Occipital lobe (tissue), 2 donors: Measurements from ENCODE around the gene IL1R2. TPM values are rescaled to one million over a fixed set of nuclear protein-coding genes. Genes with fewer than 3 reads are reported as not detected.
A peak's percentile ranks its signal among the peaks of the same experiment; 100 is the strongest.

Experiments
- DNase-seq: peaks from one replicate; lab custom pipeline; 2025; lab: John Stamatoyannopoulos, UW
- total RNA-seq: library from RNA; depleted of rRNA; stranded (reverse); fragments of >200 nt; gene quantifications from one replicate; pipeline ENCODE4 v1.2.3, GENCODE V29; 2014

IL1R2 gene
- total RNA-seq, 1 donor from 2014 or later: not detected

DNA sequence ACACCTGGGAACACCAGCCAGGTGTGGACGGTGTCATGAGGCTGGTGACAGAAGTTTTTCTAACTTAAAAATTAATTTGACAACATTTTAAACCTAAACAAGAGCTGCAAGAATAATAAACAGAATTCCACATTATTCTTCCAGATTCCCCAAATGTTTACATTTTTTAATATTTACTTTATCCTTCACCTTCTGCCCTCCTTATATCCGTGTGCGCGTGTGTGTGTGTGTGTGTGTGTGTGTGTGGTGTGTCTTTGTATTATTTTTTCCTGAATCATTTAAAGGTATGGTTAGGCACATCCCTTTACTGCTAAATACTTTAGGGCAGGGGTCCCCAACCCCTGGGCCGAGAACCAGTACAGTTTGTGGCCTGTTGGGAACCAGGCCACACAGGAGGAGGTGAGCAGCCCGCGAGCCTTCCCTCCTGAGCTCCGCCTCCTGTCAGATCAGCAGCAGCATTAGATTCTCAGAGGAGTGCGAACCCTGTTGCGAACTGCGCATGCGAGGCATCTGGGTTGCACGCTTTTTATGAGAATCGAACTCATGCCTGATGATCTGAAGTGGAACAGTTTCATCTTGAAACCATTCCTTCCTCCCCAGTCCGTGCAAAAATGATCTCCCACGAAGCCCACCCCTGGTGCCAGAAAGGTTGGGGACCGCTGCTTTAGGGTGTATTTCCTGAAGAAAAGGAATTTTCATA lies 16.4 kb upstream of the IL1R2 start:
- DNase-seq: no peak

DNA sequence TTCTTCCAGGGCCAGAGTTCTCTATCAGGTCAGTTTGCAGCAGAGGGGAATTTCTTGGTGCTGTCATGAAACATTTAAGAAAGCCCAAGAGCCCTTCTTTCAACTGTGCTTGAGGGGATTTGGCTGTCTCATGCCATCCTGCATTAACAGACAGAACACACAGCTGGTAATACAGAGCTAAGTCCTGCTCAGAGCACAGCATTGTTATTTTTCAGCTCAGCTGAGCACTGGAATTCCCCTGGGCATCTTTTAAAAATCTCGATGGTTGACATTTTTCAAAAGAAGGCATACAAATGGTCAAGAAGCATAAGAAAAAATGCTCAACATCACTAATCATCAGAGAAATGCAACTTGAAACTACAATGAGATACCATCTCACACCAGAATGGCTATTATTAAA lies 14.9 kb upstream of the IL1R2 start:
- DNase-seq: no peak

DNA sequence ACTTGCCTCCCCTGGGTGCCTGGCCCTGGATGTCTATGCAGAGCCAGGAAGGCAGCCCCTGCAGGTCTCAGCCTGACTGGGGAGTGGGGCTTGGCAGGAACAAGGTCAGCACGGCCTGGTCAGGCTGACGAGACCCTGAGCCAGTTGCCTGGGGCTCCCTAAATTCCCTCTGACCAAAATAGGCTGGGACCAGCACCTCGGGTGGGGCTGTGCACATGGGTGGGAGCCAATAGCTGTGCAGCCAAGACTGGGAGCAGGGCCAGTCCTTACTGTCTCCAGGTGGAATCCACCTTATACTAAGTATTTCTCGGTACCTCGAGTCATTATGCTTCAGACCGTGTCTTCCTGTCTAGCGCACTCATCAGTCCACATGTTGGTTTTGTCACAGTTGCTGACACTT lies 11.4 kb upstream of the IL1R2 start:
- DNase-seq: no peak

DNA sequence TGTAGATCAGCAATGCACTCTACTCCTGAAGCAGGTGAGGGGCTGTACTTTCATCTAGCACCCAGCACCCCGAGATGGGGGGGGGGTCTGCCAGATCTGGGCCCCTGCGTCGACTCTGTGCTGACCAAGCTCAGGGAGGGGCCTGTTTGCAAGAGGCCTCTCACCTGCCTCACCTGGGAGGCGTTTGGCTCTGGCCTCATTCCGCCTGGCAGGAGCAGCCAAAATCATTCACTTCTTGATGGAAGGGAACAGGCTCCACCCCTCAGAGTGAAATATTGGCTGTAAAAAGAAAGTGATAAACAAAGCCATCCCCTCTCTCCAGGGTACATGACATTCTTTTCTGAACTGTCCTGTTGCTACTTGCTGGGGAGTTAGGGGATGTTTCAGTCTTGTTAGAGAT lies 10.7 kb upstream of the IL1R2 start:
- DNase-seq: no peak

DNA sequence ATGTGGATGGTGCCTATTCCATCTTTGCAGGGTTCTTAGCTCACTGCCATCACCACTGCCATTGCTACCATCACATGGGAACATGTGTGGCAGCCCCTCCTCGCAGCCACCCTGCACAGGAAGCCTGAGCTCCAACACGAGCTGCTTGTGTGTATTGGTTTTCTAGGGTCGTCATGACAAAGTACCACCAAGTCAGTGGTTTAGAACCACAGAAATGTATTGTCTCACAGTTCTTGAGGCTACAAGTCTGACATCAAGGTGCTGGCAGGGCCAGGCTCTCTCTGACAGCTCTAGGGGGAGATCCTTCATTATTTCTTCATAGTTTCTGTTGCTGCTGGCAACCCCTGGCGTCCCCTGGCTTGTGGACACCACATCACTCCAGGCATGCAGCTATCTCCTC lies 10.3 kb upstream of the IL1R2 start:
- no peak for DNase-seq

DNA sequence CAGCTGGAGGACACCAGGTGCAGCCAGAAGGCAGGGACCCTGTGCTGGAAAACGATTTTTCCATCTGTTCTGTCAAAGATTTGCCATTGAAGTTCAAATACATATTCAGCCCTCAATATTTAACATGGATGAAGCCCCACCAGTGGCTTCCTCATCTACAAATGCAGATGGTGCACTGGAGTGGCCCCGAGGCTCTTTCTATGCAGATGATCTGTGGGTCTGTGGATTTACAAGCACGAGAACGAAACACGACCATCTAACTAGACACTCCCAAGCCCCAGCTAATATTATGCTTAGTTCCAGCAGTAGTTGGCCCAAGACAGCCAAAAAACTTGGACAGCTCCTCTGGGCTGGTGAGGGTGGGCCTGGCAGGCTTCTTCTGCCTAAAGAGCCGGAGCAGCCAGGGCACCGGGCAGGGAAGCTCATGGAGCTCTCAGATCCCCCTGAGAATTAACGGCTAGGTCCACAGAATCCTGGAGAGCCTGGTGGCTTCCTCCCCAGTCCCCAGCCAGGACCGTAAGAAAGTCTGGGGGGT lies 9.2 kb upstream of the IL1R2 start:
- DNase-seq: no peak

DNA sequence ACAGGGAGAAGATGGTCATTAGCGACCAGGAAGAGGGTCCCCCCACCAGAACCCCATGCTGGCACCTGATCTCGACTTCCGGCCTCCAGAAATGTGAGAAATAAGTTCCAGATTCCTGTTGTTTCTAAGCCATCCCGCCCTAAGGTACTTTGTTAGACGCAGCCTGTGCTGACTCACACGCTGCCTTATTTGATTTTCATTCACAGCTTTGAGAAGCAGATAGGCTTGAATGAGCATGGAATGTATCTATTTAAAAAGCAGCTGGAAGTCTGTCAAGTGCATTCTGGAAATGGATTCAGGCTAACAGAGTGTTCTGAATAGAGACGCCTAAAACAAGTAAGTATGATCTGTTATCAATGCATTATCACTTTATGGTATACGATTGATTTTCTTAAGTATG lies 8.3 kb upstream of the IL1R2 start:
- peak; percentile 8 for DNase-seq

DNA sequence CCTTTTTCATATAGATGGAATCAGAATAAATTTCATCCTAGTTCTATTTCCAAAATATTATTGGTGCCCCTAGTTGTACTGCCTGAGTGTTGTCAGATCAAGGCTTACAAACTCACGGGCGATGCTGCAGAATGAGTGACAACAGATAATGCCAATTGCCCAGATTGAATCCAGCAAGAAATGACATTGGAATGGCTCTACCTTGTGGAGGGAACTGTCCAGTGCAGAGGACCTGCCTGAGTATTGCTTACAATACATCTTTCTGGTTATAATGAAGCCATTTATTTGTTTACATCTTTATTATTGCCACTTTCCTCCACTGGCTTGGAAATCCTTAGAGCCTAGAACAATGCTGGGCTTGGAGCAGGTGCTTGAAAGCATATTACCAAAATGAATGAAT lies 7.8 kb upstream of the IL1R2 start:
- DNase-seq: no peak

DNA sequence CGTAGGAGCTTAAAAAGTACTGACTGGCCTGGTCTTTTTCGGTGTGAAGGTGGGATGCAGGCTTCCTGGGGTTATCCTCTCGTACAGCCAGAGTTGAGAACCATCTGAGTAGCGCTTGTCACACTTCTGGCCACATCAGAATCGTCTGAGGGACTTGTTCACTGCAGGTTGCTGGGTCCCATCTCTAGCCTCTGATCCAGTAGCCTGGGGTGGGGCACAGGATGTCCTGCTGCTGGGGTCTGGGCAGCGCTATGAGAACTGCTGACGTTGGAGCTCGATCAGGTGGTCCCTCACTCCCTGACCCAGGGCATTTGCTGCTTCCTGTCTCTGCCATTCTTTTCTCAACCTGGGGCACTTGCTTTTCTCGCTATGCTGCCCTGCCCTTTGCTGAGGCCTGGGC lies 7.1 kb upstream of the IL1R2 start:
- no peak for DNase-seq

DNA sequence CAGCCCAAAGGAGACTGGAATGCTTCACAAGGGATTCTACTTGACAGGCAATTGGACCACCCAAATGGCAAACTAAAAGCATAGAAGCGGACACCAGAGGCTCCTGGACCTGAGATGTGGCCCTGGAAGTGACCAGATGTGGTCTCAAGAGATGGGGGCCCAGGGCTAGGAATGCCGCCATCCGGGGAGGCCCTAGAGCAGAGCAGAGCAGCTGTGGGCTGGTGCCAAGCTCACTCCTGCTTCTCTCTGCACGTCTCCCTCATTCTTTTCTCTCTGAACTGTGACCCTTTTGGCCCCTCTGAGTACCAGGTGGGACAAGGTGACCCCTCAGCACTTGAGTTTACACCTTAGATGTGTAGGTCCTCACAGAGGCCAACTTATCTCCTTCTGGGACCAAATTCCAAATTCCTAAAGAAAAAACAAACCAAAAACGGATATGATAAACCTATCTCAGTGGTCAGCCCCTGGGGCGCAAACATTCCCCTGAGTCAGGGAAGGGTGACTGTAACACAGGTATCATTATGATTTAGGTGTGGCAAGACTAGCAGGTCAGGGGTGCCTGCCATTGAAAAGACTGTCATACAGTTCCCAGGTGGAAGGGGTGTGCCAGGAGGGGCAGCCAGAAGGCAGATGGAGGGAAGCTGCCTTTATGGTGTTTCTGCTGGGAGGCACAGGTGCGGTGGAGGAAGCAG lies 6.5 kb upstream of the IL1R2 start:
- no peak for DNase-seq

DNA sequence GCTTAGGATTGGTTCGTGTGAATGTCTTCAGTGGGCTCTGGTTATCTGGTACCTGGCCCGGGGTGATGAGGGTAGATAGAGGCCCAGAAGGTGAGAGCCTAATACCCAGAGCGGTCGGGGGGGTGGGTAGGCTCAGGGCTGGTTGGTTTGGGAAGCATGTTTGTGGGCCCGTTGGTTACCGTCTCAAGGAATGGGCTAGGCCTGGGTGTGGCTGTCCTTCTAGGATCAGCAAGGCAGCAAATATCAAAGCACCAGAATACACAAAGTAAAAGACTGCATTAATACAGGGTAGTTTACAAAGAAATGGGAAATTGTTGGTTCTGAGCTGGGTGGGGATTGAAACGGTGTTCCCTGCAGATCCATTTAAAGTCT lies 6.0 kb upstream of the IL1R2 start:
- DNase-seq: no peak

DNA sequence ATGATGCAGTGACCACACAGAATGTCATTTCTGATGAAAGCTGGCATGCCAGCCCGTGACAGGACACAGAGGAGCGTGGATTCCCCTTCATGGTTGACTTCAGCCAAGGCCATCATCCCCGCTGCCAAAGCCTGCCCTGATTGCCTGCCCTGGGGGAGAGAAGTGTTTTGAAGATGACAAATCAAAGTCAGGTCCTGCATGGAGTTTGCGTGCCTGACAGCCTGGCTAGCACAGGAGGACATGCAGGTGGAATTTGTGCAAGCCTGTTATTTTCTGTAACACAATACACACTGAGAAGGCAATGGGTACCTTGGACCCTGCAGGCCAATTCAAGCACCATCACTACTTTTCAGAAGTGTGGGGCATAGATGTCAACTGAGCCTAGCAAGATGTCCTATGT lies 5.4 kb upstream of the IL1R2 start:
- no peak for DNase-seq

DNA sequence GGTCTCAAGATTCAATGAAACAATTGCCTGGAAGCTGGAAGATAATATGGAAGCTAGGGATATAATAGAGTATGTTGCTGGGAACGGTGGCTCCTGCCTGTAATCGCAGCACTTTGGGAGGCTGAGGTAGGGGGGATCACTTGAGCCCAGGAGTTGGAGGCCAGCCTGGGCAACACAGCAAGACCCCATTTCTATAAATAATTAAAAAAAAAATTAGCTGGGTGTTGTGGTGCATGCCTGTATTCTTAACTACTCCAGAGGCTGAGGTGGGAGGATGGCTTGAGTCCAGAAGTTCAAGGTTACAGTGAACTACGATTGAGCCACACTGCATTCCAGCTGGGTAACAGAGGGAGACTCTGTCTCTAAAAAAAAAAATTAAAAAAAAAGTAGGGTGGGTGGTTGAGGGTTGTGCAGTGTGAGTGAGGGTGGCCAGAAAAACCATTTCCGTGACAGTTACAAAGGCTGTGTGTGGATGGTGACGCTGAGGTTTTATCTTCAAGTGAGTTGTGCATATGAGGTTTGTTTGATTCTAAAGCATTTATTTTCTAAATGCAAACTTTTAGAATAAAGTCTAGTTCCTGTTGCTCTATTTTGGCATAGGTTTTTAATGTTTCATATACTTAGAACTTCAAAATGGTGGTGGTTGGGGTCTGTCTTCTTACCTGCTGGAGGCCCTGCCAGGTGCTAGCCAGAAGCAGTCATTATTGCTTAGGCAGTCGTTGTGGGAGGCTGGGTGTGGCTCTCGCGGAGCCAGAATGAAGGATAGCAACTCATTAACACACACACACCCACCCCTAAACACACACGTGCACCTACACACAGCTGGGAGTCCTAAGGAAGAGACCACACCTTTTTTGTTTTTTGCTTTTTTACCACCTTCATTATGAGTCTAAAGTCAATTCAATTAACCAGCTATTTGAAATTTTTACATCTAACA lies 4.7 kb upstream of the IL1R2 start:
- DNase-seq: no peak

DNA sequence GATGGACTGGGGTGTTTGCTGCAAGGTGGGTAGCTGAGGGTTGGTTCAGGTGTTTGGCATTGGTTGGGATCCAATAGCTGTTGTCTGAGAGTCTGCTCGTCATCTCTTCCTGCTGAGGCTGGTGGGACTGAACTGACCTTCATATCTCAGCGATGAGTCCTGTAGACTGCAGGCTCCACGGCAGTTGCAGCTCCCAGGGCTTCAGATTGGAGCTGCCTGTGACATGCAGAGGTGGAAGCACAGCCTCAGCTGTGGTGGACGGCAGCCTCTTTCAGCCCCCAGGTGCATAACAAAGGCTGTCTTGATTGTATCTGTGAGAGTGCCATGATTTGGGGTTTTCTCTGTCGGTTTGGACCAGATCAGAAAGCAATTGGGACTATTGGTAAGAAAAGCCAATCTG lies 3.9 kb upstream of the IL1R2 start:
- DNase-seq: no peak

DNA sequence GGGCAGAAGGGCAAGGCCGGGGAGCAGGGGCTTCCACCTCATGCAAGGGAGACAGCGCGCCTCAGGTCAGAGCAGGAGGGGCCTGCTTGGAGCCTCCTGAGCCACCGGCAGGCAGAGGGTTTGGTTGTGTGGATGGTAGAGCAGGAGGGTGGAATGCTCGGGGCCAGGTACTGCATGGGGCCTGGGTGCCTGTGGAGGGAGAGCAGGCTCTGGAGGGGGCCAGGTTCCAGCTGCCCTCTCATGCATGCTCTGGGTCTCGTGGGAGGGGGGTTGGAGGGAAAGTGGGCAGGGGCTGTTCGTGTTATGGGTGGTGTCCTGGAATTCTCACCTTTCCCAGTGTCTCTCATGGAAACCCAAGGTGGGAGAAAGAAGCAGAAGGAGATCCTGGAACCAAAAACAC lies 3.2 kb upstream of the IL1R2 start:
- DNase-seq: no peak

DNA sequence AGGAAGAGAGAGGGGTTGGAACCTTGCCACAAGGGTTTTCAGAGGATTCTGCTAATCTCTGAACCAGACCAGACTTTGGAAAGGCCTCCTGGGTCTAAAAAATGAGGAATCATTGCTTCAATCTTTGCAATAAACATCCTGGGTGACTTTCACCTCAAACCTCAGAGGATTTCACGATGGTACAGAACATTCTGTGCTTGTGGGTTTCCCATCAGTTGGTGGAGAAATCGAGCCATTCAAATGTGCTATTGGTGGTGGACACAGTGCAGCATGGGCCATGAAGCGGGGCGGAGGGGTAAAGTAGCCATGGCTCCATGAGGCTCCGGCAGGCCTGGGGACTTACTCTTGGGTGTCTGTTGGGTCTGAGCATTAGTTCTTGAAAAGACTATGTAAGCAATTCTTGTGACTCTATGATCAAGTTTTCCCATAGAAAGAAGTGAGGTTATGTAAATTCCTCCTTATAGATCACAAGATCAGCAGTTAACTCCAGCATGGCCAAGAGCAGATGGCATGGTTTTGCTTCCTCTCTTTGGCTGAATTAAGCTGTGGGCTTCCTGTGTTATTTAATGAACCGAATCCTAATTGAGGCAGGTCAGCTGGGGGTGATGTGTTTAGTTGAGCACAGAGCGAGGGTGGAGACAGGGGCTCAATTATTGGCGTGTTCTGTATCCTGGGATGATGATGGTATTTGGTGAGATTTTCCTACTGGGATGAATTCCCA lies 1.9 kb upstream of the IL1R2 start:
- no peak for DNase-seq

DNA sequence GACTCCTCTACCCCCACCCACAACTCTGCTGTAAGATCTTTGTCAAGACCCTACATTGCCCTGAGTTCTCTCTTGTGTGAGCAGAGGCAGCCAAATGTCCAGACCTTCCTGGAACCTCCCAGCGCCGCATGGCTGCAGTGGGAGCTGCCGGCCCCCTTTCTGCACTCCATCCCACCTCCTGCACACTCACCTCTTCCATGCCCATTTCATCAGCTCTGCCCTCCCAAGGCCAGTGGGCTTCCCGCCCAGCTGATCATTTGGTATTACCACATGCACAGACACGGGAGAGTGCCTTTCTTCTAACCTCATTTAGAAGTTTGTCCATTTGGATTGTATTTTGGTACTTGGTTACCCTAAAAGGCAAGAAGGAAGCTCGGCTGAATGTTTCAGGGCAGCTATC lies 2.0 kb downstream of the IL1R2 start:
- no peak for DNase-seq

DNA sequence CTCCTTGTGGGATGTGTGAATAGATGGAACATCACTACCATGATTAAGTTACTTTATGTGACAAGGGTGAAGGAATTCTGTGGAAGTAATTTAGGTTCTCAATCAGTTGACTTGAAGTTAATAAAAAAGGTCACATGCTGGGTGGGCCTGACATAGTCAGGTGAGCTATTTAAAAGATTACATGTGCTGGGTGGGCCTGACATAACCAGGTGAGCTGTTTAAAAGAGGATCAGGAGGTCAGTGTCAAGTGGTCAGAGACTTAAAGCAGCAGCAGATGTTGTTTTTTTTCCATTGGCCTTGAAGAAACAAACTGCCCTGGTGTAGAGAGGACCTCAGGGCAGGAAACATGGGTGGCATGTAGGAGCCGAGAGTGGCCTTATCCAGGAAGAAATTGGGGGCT lies 3.3 kb downstream of the IL1R2 start:
- no peak for DNase-seq

DNA sequence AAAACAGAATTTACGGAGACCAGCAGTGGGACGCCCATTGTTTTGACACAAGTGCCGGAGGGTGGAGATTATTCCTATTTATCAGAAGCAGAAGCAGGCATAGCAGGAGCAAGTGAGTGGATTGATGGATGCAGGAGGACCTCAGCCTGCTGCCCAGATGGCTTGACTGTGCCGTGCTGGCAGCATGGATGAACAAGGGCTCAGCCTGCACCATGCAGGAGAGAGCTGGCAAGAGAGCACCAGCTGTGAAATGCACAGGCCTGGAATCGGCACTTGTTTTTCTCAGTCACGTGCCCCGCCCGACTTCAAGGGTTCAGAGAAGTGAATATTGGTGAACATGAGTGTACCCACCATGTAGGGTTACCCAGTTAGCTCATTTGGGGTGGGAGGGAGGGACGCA lies 4.0 kb downstream of the IL1R2 start:
- DNase-seq: no peak

DNA sequence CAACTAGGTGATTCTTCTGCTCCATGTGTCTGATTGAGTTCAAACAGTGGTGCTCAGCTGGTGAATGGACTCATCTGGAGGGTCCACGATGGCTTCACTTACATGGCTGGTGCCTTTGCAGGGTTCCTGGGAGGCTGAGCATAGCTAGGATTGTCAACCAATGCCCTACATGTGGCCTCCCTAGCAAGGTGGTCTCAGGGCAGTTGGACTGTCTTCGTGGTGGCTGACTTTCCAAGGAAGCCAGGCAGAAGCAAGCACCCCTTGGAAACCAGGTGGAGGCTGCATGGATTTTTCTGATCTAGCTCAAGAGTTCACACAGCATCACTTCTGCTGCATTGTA lies 6.8 kb downstream of the IL1R2 start:
- no peak for DNase-seq

DNA sequence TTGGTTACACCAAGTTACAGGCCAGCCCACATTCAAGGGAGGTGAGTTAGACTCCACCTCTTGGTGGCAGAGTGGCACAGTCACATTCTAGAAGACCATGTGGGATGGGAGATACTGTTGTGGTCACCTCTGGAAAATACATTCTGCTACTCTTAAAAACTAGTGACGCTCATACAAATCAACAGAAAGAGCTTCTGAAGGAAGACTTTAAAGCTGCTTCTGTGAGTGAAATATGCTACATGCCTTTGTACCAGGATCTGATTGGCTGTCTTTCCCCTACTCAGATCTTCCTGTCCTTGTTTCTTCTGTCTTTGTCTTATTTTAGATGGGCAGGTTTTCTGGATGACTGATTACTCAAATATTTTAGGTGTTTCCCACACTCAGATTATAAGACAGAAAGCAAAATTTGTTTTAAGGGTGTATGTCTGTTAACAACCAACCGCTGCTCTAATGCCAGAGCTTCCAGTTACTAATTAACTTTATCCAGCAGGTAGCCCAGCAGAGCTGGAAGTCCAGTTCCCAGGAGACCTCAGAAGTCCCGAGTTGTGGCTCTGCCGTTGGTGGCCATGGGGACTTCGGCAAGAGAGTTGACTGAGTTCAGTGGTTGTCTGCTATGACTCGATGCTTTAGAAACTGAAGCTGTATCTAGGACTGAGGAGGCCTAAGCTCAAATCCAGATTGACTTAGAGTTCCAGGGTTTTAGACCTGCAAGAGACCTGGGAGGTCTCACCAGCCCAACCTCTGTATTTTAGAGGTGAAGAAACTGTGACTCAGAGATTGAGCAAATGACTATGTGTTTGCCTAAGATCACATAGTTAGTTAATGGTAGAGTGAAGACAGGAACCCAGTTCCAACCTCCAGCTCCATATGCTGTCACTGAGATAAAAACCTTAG lies 7.4 kb downstream of the IL1R2 start:
- DNase-seq: no peak
